Choroid plexus epithelial cell (primary cell): ENCODE results near the gene KCTD17.

Experiments used
- DNase-seq: peaks from one replicate; pipeline ENCODE4 v3.0.0-alpha.2; 2010; ENCODE audit warnings: low read depth
- H3K4me3 ChIP-seq: 2 replicates; pipeline ENCODE4 v1.5.1; 2011; ENCODE audit warnings: low read depth, mild to moderate bottlenecking, control low read depth, low read length, moderate library complexity
- TF ChIP-seq, protein P1 (sequence below): conservative IDR thresholded peaks from 2 replicates; pipeline ENCODE4 v1.5.1; 2011; ENCODE audit warnings: low read depth, mild to moderate bottlenecking, control low read depth, inconsistent platforms, low read length, moderate library complexity

Gene KCTD17

DNA sequence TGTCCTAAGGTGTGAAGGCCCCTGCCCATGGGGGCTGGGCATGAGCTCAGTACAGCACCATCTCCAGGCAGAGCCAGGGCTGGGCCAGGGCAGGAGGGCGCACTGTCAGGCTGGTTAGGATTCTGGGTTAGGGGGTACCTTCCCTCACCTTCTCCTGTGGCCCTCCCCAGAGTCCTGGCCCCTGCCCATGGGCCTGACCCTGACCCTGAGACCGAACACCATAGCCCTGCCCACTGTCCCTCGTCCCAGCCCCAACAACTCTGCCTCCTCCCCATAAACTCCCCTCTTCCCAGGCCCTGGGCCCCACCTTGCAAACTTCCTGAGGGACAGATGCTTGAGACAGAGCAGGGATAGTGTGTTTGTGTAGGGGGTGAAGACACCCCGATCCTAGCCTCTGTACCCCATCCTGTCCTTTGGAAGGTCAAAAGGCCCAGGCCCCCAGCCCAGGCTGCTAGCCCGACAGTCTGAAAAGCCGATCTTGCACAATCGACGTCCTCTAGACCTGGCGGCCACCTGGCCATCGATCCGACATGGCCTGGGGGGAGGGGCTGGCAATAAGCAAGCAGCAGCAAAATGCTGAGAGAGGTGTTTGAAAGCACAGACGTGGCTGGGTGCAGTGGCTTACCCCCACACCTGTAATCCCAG is 60.7 kb downstream of the KCTD17 start:
- TF ChIP-seq, protein P1, sequence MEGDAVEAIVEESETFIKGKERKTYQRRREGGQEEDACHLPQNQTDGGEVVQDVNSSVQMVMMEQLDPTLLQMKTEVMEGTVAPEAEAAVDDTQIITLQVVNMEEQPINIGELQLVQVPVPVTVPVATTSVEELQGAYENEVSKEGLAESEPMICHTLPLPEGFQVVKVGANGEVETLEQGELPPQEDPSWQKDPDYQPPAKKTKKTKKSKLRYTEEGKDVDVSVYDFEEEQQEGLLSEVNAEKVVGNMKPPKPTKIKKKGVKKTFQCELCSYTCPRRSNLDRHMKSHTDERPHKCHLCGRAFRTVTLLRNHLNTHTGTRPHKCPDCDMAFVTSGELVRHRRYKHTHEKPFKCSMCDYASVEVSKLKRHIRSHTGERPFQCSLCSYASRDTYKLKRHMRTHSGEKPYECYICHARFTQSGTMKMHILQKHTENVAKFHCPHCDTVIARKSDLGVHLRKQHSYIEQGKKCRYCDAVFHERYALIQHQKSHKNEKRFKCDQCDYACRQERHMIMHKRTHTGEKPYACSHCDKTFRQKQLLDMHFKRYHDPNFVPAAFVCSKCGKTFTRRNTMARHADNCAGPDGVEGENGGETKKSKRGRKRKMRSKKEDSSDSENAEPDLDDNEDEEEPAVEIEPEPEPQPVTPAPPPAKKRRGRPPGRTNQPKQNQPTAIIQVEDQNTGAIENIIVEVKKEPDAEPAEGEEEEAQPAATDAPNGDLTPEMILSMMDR = no peak
- no peak for DNase-seq
- no peak overlapping the region for H3K4me3 ChIP-seq
